GM12878 (cell line): ENCODE data around the gene TSR1. TPM values are rescaled to one million over a fixed set of nuclear protein-coding genes. Genes with fewer than 3 reads are reported as not detected.

Experiments used
- ATAC-seq: fragments of 200-7000 bp; cut with Tn5 transposase; 3 replicates; pipeline ENCODE4 v1.9.1; 2020; ENCODE audit warnings: mild to moderate bottlenecking, moderate library complexity
- BruUV-seq: library from RNA; stranded (reverse); fragments of 400-500 nt; replicated peaks from 2 replicates; lab custom pipeline; 2021; lab: Mats Ljungman, UMichigan
- CTCF ChIA-PET: fragments of 300-600 bp; sonication (Branson Sonifier 250); formaldehyde crosslinking; extraction: SDS; loops from one replicate; lab custom pipeline; 2021; ENCODE audit warnings: inconsistent platforms; lab: Yijun Ruan, JAX
- POLR2A ChIA-PET: fragments of 350-600 bp; formaldehyde crosslinking; extraction: SDS; loops from one replicate; lab custom pipeline; 2021; ENCODE audit warnings: inconsistent platforms; lab: Charles Lee
- RAD21 ChIA-PET: fragments of 300-600 bp; sonication (Branson Sonifier 250); formaldehyde crosslinking; loops from one replicate; lab custom pipeline; 2023; ENCODE audit warnings: antibody characterized with exemption; ENCODE audit not compliant: unreplicated experiment; lab: Charles Lee
- SMC1A ChIA-PET: fragments of 300-600 bp; sonication (Branson Sonifier 250); formaldehyde crosslinking; loops from one replicate; lab custom pipeline; 2023; ENCODE audit not compliant: unreplicated experiment, uncharacterized antibody; lab: Charles Lee
- DNase-seq: peaks from one replicate; pipeline ENCODE4 v3.0.0-alpha.2; 2011; ENCODE audit warnings: low read depth, low spot score
- FAIRE-seq: peaks from 3 replicates; lab custom pipeline; 2011; peaks lifted over from hg19 to GRCh38; lab: Jason Lieb, UNC
- H2AFZ ChIP-seq: 2 replicates; pipeline ENCODE4 v1.6.0; 2011; ENCODE audit warnings: low read depth, low read length, control low read depth; ENCODE audit not compliant: control insufficient read depth
- H3K27ac ChIP-seq: 2 replicates; pipeline ENCODE4 v1.5.1; 2011; ENCODE audit warnings: control low read depth; ENCODE audit not compliant: control insufficient read depth, insufficient read depth
- H3K27me3 ChIP-seq, 2 experiments: replicated peaks in 1 of 2; 2 replicates each; pipeline versions ENCODE4 v1.6.0 to v1.6.1; 2011; ENCODE audit warnings: low read length in 1 of 2; ENCODE audit not compliant: control insufficient read depth in 2 of 2, insufficient read depth in 2 of 2
- H3K36me3 ChIP-seq, 2 experiments: 2 replicates each; pipeline ENCODE4 v1.5.1; 2011; ENCODE audit warnings: low read length in 1 of 2; ENCODE audit not compliant: control insufficient read depth in 2 of 2, insufficient read depth in 2 of 2
- H3K4me1 ChIP-seq: 2 replicates; pipeline ENCODE4 v1.6.1; 2011; ENCODE audit warnings: mild to moderate bottlenecking, low read length, moderate library complexity, mixed read lengths; ENCODE audit not compliant: control insufficient read depth, insufficient read depth
- H3K4me2 ChIP-seq: 2 replicates; pipeline ENCODE4 v1.6.0; 2011; ENCODE audit warnings: control low read depth; ENCODE audit not compliant: control insufficient read depth, insufficient read depth
- H3K4me3 ChIP-seq: fragments of 200-600 bp; sonication (generic); 2 replicates; pipeline ENCODE4 v1.5.1; 2016
- H3K79me2 ChIP-seq: 2 replicates; pipeline ENCODE4 v1.6.0; 2011; ENCODE audit warnings: low read length; ENCODE audit not compliant: control insufficient read depth, insufficient read depth
- H3K9ac ChIP-seq: 2 replicates; pipeline ENCODE4 v1.8.0; 2011; ENCODE audit warnings: low read length, control low read depth, mixed read lengths; ENCODE audit not compliant: control insufficient read depth, insufficient read depth
- H3K9me3 ChIP-seq: replicated peaks from 3 replicates; pipeline ENCODE4 v1.5.1; 2011; ENCODE audit warnings: mild to moderate bottlenecking, low read length; ENCODE audit not compliant: control insufficient read depth, insufficient read depth
- H4K20me1 ChIP-seq: 2 replicates; pipeline ENCODE4 v1.6.0; 2011; ENCODE audit not compliant: control insufficient read depth, insufficient read depth
- BCL11A ChIP-seq: IDR thresholded peaks from 2 replicates; pipeline ENCODE4 v1.6.1; 2011; ENCODE audit warnings: low read depth, low read length
- BCL3 ChIP-seq: IDR thresholded peaks from 2 replicates; pipeline ENCODE4 v1.6.1; 2011; ENCODE audit warnings: borderline replicate concordance, low read depth, mild to moderate bottlenecking, moderate library complexity, low read length; ENCODE audit not compliant: insufficient read depth, poor library complexity, severe bottlenecking
- BHLHE40 ChIP-seq, 2 experiments: fragments of 450-650 bp in 1 of 2; IDR thresholded peaks; 2 replicates each; pipeline ENCODE4 v1.6.1; 2011 to 2017; ENCODE audit warnings: low read depth in 2 of 2, borderline replicate concordance in 1 of 2, improper control_type of control experiment in 1 of 2, low read length in 1 of 2, mild to moderate bottlenecking in 1 of 2
- ELK1 ChIP-seq: IDR thresholded peaks from 2 replicates; pipeline ENCODE4 v1.6.1; 2012; ENCODE audit warnings: low read depth, low read length, improper control_type of control experiment
- IRF3 ChIP-seq: fragments of 450-650 bp; IDR thresholded peaks from 2 replicates; pipeline ENCODE4 v1.6.1; 2014; ENCODE audit warnings: mild to moderate bottlenecking
- NFYA ChIP-seq: IDR thresholded peaks from 2 replicates; pipeline ENCODE4 v1.6.1; 2011; ENCODE audit warnings: low read depth, mild to moderate bottlenecking, low read length, improper control_type of control experiment, borderline replicate concordance
- NR2F1 ChIP-seq: fragments of 450-650 bp; conservative IDR thresholded peaks from 2 replicates; pipeline ENCODE4 v1.6.1; 2017; ENCODE audit warnings: mild to moderate bottlenecking
- RAD21 ChIP-seq: IDR thresholded peaks from 2 replicates; pipeline ENCODE4 v1.6.1; 2011; ENCODE audit warnings: mild to moderate bottlenecking, low read depth, low read length, moderate library complexity; ENCODE audit not compliant: insufficient read depth
- RB1 ChIP-seq: fragments of 450-650 bp; formaldehyde crosslinking; IDR thresholded peaks from 2 replicates; pipeline ENCODE4 v1.6.1; 2017; ENCODE audit warnings: mild to moderate bottlenecking, borderline replicate concordance
- SMARCA5 ChIP-seq: fragments of 450-650 bp; IDR thresholded peaks from 2 replicates; pipeline ENCODE4 v1.6.1; 2017; ENCODE audit warnings: mild to moderate bottlenecking
- TCF3 ChIP-seq: IDR thresholded peaks from 2 replicates; pipeline ENCODE4 v1.6.1; 2012; ENCODE audit warnings: low read depth, mild to moderate bottlenecking, low read length, borderline replicate concordance; ENCODE audit not compliant: insufficient read depth
- ZBTB4 ChIP-seq: fragments of 450-650 bp; formaldehyde crosslinking; IDR thresholded peaks from 2 replicates; pipeline ENCODE4 v1.4.0; 2022; ENCODE audit warnings: mild to moderate bottlenecking, moderate library complexity
- ZNF687 ChIP-seq: fragments of 450-650 bp; IDR thresholded peaks from 2 replicates; pipeline ENCODE4 v1.6.1; 2017; ENCODE audit warnings: mild to moderate bottlenecking, moderate library complexity
- WGBS: methylation state at CpG from one replicate; pipeline ENCODE4 v1.1.6; 2016; ENCODE audit warnings: low lambda C conversion rate; ENCODE audit not compliant: insufficient replicate concordance, insufficient coverage; ENCODE audit errors: missing lambda C conversion rate; 5-methylcytosine and 5-hydroxymethylcytosine counted together
- in situ Hi-C: fragments of 300-500 bp; cut with MboI; formaldehyde crosslinking; loops from 9 replicates; pipeline ENCODE4 v1.14.3; 2018; ENCODE audit warnings: mixed read lengths
- intact Hi-C: fragments of 100-400 bp; cut with micrococcal nuclease; formaldehyde crosslinking; loops from one replicate; pipeline ENCODE4 v1.14.2; 2022; ENCODE audit not compliant: unreplicated experiment
- polyA plus RNA-seq, 11 experiments: library from polyadenylated mRNA; depleted of rRNA in 4 of 11; unstranded in 6 of 11; stranded (reverse) in 5 of 11; fragments of >200 nt; fragmentation: Nextera tagmentation in 4 of 11; fragmentation: Illumina TruSeq in 1 of 11; extraction: Ambion mirVana in 4 of 11; extraction: Trizol in 1 of 11; gene quantifications; 1 replicate in 1 of 11; 2 replicates in 10 of 11; pipeline versions ENCODE4 v1.2.1 to v1.2.3, GENCODE V29; 2011 to 2016; ENCODE audit warnings: inconsistent platforms in 2 of 11, missing spikeins in 2 of 11, low read depth in 1 of 11
- total RNA-seq, 4 experiments: library from RNA; depleted of rRNA in 3 of 4; stranded (reverse); fragments of >200 nt in 3 of 4; fragmentation: Illumina TruSeq in 1 of 4; extraction: Trizol in 1 of 4; gene quantifications; 2 replicates each; pipeline versions ENCODE4 v1.2.1 to v1.2.3, GENCODE V29; 2013 to 2021

Gene TSR1
- total and polyA plus RNA-seq, 10 of the 15 experiments (the other 5 are each of a cell fraction or from before 2014, with no cell fraction given), result 14.7 to 100 (median 46.9) TPM

- POLR2A ChIA-PET, result no interaction called here
- 95% methylated on average over 22 of the region's 22 CpGs for WGBS
- intact Hi-C loops, result no loop called here
- TF ChIP-seq ZBTB4 (CRISPR knock-in tag) (no peak), BCL11A (no peak), BHLHE40 (IDR thresholded peaks at IDR 0.05; ENCODE audit: borderline replicate concordance in 1 of 2, low read depth in 2 of 2, low read length in 1 of 2) (no peak), RAD21 (no peak), NR2F1 (no peak), NFYA (no peak), RB1 (no peak), ELK1 (no peak), BCL3 (no peak), IRF3 (no peak), ZNF687 (no peak), TCF3 (no peak), SMARCA5 (no peak)
Measured at GRCh38 chr17:2299756-2300155, 36.5 kb downstream of the TSR1 start.

More at GRCh38 chr17:2299756-2300155, 36.5 kb downstream of the TSR1 start:
- H3K4me3 ChIP-seq, result no peak overlapping the region
- H4K20me1 ChIP-seq, result no peaks in the 10 kb centered on the region
- H3K4me2 ChIP-seq, result no peak overlapping the region
- H3K79me2 ChIP-seq, result peaks cover 40% of the 10 kb centered on the region
- no peaks in the 10 kb centered on the region for H3K27me3 ChIP-seq
- H3K9me3 ChIP-seq, result no peaks in the 10 kb centered on the region; the same call in 2 of the 3 replicates
- SMC1A ChIA-PET, result no interaction called here
- peaks cover 5 to 16% of the 10 kb centered on the region in 2 experiments for H3K36me3 ChIP-seq
- CTCF ChIA-PET, result no interaction called here
- no peak overlapping the region for H3K27ac ChIP-seq
- no peak for ATAC-seq
- RAD21 ChIA-PET, result interaction anchor here (0.6 kb wide), 1 partner anchor 13 kb away, joined by 4 read pairs; no protein-coding TSS in a partner anchor
- in situ Hi-C loops, result no loop called here
- FAIRE-seq, result no peak
- TSS peak; percentile 52 for BruUV-seq
- no peak overlapping the region for H3K9ac ChIP-seq
- DNase-seq, result no peak
- no peak overlapping the region for H2AFZ ChIP-seq
- H3K4me1 ChIP-seq, result peaks cover 14% of the 10 kb centered on the region
